Suppressor macrophage treated with lipopolysaccharide for 4 hours (primary cell): ENCODE results near the gene ZDHHC11.
"Not testable (repeated sequence)": the region's sequence is repeated elsewhere in the genome, so short reads cannot be mapped to it uniquely, and the experiment has no call there.

Experiments used
- DNase-seq: peaks from one replicate; pipeline ENCODE4 v3.0.0-alpha.2; 2020

ZDHHC11 gene

DNA sequence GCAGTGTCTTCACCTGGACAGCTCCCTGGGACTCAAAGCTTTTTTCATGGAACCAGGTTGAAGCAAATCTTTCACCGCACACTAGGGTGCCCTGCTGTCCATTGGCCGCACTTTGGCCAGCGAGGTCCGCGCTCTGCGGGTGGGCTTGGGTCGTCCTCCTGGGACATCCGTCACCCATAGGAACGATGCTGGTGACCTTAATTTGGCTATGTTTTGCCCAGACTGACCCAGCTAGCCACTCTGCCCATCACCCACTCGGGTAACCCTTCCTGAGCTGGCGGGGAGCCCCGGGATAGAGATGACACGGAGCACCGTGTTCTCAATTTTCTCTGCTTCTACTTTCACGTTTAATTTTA, 92.1 kb downstream of the ZDHHC11 start:
- DNase-seq, result no peak

DNA sequence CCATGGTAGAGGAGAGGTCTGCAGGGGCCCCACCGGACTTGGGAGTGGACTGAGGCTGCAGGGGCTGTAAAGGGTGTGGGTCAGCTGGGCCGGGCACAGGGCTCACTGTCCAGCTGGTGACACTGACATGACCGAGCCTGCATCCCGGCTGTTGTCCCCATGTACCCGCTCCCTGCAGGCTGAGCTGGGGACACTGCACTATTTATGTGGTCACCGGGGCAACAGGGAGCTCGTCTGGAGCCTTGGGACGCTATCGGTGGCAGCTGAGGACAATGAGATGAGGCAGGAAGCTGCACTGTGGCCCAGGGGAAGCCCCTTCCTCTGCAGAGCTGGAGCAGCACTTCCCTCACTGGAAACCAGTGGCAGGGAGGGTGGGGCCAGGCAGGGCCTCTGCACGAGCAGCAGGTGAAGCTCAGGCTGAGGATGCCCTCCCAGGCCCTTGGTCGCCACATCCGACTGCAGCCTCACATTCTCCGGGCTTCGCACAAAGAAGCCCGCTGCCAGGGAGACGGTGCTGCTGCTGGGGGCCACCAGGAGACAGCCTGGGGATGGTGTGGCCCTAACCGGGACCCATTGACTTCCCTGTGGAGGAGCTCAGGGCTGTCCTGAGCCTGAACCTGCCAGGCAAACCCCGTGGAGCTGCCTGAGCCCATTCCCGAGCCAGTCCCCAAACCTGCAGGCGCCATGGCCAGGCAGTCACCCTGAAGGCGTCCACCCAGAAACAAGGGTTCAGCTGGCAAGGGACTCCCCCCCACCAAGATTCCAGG, 92.7 kb downstream of the ZDHHC11 start:
- DNase-seq, result no peak

DNA sequence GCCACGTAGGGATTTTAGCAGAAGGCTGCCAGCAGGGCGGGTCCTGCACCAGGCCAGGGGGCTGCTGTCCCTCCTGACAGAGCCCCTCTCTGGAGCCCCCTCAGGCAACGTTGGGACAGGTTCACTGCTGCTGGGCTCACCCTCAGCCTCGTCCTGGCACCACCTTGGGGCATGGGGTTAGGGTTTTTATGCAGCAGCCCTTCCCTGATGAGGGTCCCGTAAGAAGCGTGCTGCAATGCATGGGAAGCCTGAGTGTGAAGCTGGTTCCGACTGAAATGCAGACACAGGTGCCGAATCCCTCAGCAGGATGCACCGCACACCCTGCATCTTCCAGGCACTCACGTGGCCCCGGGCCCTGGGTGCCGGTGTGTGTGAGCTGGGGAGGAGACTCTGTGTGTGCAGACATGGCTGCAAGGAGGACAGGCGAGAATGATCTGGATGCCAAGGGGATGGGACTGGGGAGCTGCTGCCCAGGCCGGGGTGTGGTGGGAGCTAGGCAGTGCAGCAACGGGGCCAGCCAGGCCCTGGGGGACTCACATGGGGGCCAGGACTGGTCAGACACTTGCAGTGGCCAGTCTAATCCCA, 93.3 kb downstream of the ZDHHC11 start:
- no peak for DNase-seq

DNA sequence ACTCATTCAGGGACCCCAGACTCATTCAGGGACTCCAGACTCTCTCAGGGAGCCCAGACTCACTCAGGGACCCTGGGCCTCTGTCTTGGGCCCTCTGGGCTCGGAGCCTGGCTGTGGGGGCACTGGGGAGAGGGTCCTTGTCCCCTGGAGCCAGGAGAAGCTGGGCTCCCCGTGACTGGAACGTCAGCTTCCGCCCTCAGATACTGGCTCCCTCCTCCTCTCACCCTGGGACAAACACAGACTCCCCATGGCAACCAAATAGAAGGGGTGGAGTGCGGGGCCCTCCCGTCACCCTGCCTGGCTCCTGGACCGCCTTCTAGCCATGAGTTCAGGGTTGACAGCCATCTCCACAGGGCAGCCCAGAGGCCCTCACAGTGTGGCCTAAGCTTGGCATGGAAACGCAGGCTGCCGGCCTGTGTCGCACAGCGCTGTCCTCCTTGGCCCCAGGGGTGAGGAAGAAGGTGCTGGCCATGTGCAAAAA, 93.9 kb downstream of the ZDHHC11 start:
- no peak for DNase-seq

DNA sequence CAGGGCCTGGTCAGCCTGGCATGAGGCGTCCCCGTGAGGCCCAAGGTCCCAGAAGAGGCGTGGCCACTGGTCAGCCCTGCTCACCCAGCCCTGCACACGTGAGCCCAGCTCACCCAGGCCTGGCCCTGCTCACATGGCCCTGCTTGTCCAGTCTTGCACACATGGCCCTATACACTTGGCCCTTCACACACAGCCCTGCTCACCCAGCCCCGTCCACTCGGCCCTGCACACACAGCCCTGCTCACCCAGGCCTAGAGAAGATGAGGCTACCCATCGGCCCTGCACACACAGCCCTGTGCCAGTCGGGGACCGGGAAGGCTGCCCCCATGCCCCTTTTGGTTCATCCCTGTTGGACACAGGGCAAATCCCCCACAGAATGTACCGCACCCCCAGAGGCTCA, 94.6 kb downstream of the ZDHHC11 start:
- no peak for DNase-seq

DNA sequence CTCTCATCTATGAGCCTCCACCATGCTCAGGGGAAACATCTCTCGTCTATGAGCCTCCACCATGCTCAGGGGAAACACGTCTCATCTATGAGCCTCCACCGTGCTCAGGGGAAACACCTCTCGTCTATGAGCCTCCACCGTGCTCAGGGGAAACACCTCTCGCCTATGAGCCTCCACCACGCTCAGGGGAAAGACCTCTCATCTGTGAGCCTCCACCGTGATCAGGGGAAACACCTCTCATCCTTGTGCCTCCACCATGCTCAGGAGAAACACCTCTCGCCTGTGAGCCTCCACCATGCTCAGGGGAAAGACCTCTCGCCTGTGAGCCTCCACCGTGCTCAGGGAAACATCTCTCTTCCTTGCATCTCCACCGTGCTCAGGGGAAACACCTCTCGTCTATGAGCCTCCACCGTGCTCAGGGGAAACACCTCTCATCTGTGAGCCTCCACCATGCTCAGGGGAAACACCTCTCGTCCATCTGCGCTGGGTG, 96.6 kb downstream of the ZDHHC11 start:
- not testable (repeated sequence) for DNase-seq

DNA sequence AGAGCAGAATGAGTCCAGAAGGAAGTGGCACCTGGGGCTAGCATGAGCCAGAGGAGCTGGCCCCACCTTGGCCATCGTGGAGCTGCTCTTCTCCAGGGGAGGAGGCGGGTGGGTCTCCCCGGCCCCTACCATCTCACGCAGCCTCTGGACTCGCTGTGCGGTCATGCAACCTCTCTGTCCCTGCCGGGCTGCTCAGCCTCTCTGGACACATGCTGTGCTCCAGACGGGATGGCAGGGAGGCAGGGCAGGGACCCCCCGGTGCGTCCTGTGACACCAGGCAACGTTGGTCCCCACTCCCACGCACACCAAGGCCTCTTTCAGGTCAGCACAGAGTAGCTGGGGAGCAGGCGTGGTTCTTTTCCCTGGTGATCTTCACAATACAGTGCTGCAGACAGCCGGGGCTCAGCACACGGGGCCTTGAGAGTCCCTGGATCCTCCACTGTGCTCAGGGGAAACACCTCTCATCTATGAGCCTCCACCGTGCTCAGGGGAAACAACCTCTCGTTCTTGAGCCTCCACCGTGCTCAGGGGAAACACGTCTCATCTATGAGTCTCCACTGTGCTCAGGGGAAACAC, 97.1 kb downstream of the ZDHHC11 start:
- not testable (repeated sequence) for DNase-seq

DNA sequence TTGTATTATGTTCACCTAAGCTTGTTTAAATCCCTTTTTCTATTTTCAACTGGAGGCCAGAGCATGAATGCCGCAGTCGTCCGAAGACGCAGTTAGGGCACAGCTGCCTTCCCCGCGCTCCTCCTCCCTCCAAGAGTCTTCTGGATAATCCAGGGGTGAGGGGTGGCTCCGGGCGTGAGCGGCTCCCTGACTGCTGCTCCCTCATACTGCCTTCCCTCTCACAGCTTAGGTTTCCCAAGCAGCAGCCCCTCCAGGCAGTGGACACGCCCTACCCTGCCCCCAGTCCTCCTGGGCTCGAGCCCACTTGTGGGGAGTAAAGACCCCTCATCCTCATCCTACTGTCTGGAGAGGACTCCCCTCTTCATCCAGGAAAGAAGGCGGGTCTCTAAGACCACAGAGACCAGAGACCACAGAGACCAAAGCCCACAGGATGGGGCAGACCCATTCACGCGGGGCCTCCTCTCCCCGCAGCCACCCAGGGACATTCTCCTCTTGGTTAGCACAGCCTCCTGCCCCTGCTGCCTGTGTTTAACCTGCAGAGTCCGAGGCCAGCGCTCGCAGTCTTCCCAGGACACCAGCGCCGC, 98.2 kb downstream of the ZDHHC11 start:
- not testable (repeated sequence) for DNase-seq

DNA sequence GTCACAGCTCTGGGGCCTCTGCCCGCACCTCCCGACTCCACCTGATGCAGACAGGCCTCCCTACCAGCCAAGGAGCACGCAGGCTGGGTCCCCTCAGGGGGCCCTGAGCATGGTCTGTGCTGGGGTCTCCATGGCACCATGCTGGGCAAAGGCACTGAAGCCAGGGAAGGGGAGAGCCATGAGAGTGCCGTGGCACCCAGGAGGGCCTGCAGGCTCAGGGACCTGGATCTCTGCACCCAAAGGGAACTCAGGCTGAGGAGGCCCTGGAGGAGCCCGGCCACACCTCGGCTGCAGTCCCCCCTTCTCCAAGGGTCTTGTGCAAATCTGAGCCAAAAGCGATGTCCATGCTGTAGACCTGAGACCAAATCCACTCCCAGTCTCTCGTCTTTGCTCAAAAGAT, 98.8 kb downstream of the ZDHHC11 start:
- DNase-seq, result not testable (repeated sequence)

DNA sequence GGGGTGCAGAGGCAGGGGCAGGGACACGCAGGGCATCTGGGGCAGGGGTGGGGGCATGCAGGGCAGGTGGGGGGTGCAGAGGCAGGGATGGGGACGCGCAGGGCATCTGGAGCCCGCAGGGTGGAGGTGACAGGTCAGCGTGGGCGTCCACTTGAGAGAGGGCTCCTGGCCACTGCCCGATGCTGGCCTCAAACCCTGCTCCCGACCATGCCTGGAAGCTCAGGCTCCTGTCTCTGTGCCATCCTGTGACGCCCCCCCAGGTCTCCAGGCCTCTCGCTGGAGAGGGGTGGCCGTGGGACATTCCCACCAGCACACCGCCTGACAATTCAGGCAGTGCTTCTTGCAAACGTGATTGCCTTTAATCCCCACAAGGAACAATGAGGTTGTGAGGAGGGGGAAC, 99.3 kb downstream of the ZDHHC11 start:
- DNase-seq, result no peak

DNA sequence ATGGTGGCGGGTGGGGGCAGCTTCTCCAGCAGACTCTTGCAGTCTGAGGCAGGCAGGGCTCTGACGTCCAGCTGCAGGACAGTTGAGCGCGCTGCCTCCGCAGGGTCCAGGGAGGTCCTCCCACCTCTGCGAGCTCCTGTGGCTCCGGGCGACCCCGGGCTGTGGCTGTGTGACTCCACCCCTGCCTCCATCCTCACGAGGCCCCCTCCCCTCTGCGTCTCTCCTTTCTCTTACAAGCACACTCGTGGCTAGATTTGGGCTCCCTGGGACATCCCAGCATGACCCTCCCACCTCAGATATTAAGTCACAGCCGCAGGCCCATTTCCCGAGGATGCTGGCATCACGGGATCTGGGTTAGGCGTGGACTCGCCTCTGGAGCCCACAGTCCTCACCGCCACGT, 100.6 kb downstream of the ZDHHC11 start:
- not testable (repeated sequence) for DNase-seq

DNA sequence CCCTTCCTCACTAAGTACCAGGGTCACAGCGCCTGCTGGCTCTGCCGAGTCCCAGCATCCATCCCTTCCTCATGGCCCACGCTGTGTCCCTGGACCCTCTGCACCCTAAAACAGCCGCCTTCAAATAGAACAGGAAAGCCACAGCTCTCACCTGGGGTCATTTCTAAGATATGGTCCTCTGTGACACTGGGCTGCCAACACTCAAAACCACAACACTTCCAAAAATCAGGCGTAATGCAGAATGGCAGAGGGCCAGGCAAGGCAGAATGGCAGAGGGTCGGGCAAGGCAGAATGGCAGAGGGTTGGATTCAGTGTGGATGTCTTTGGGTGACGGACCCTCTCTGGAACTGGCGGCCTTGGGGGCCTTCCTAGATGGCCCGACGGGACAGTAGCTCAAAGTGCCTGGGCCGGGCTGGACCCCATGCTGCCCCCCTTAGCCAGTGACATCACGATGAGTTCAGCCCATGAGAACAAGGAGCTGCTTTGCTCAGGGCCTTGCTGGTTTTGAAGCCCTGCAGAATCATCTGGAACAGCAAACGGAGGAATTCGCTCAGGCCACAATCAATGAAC, 101.6 kb downstream of the ZDHHC11 start:
- DNase-seq, result no peak

DNA sequence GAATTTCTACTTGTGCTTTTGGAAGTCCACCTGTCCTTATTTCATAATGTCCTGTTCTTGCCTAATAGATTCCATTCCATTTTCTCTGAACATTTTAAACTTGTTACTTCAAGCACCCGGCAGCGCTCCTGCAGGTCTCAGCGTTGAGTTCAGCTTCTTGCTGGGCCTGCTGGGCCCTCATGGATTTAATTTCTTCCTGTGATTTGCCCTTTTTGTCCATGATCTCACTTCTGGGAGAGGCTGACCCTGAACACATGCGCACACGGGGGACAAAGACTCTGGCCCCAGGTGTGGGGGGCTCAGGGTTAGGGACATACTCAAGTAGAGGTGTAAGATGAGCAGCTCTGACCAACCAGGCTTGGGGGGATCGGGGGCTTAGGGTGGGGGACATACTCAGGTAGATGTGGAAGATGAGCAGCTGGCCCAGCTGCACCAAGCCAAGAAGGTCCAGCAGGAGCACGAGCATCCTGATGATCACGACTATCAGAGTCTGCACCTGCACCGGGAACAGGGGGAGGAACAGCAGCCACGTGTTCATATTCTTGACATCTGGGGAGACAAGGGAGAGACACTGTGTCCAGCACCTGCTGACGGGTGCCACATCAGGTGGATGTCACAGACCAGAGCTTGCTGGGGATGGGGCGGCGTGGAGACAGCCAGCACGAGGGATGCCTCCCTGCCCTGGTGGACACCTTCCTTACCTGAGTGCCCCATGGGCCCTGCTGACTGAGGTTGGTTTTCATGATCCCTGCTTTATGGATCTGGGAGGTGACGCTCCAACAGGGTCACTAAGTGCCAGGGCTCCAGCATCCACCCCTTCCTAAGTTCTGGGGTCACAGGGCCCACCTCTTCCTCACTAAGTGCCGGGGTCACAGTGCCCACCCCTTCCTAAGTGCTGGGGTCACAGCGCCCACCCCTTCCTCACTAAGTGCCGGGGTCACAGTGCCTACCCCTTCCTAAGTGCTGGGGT, 102.5 kb downstream of the ZDHHC11 start:
- not testable (repeated sequence) for DNase-seq

DNA sequence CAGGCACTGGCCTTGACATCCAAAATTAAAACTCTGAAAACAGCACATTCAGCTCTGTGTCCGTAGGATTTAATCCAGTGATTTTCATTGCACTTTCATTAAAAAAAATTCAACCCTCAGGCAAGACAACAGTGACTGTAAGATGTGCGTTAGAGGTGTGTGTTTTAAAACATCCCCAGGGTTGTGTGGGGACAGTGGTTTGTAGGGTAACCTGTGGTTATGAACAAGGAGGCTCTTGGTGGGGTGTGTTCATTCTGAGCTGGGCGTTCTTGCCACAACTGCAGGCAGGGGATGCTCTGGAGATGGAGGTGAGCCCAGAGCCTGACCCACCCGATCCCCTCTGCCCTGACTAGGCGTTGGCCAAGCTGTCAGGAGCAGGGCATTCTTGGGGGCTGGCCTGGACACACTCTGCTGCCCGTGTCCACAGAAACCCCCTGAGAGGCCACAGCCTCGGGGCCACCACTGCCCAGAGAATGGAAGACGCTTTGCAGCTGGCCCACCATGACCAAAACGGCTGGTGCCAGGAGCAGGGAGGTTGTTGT, 103.4 kb downstream of the ZDHHC11 start:
- not testable (repeated sequence) for DNase-seq

DNA sequence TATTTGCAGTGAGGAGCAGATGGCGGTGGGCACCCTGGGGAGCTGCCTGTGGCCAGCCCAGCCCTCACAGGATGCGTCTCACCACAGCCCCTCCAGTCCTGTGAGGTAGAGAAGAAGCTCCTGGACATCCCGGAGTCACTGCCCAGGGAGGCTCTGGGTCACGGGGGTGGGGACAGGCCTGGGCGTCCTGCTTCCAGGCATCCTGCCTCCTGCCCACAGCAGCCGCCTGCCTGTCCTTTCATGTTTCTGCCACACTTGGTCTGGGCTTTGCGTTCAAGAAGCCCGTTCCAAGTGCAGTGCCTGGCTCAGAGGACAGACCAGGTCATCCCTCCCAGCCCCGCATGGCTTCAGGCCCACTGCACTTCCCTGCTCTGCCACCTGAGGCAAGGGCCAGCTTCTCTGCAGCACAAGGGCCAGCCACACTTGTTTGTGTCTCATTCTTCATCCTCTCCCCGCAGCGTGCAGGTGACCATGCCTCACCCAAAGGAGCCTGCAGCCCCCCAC, 104.5 kb downstream of the ZDHHC11 start:
- no peak for DNase-seq
